Pancreas (tissue), 10 donors: ENCODE data around the gene PPFIBP2. TPM values are rescaled to one million over a fixed set of nuclear protein-coding genes. Genes with fewer than 3 reads are reported as not detected.

Experiments used
- ATAC-seq, 4 donors: fragments of 200-7000 bp; cut with Tn5 transposase; one replicate each; pipeline versions ENCODE4 v1.8.0 to v1.9.1; 2020; ENCODE audit warnings: mild to moderate bottlenecking in 4 of 4, moderate library complexity in 4 of 4
- DNase-seq, 6 donors: peaks; one replicate each; pipeline ENCODE4 v3.0.0-alpha.2; 2020
- FAIRE-seq: peaks from 2 replicates; lab custom pipeline; 2012; peaks lifted over from hg19 to GRCh38; lab: Jason Lieb, UNC
- H3K27ac ChIP-seq, 4 donors: fragments of 200-600 bp; sonication (generic); 1 replicate in 3 of 4; 2 replicates in 1 of 4; pipeline versions ENCODE4 v1.5.0 to v1.8.0; 2020
- H3K27me3 ChIP-seq, 4 donors: fragments of 200-600 bp; one replicate each; pipeline ENCODE4 v1.8.0; 2021
- H3K36me3 ChIP-seq, 3 donors: fragments of 200-600 bp; sonication (generic) in 1 of 3; one replicate each; pipeline versions ENCODE4 v1.5.0 to v1.8.0; 2020 to 2021
- H3K4me1 ChIP-seq, 3 donors: fragments of 200-600 bp; one replicate each; pipeline ENCODE4 v1.8.0; 2021
- H3K4me3 ChIP-seq, 4 donors: fragments of 200-600 bp; sonication (generic) in 2 of 4; one replicate each; pipeline versions ENCODE4 v1.5.0 to v1.8.0; 2020 to 2021
- H3K9me3 ChIP-seq, 4 donors: fragments of 200-600 bp; one replicate each; pipeline ENCODE4 v1.8.0; 2021
- WGBS, 2 donors: extraction: QIAGEN DNeasy Blood & Tissue Kit; methylation state at CpG; one replicate each; pipeline ENCODE4 v1.1.7; 2013; 5-methylcytosine and 5-hydroxymethylcytosine counted together
- intact Hi-C, 3 donors: fragments of 100-400 bp; cut with DNase I; formaldehyde crosslinking; loops; one replicate each; pipeline versions ENCODE4 v1.11.1 to v1.14.2; 2022
- polyA plus RNA-seq, 2 donors: library from polyadenylated mRNA; stranded (reverse); fragments of 200-250 nt; gene quantifications; one replicate each; pipeline ENCODE4 v1.2.3, GENCODE V29; 2013
- total RNA-seq, 6 donors: library from RNA; stranded (reverse); fragmentation: NEBNext Ultra II Directional in 4 of 6; extraction: Animal tissue kit (Norgen Biotek cat#: 25700) in 4 of 6; gene quantifications; one replicate each; pipeline versions ENCODE4 v1.2.1 to v1.2.4, GENCODE V29; 2021 to 2023
- TF ChIP-seq, protein P1 (sequence below), 4 donors: fragments of 200-600 bp; sonication (generic) in 3 of 4; IDR thresholded peaks; one replicate each; pipeline versions ENCODE4 v1.5.0 to v1.8.0; 2021; ENCODE audit warnings: antibody characterized with exemption in 4 of 4
- donor health status: healthy with polysubstance abuse.
- donor health status: DM: no; HTN: no; CAD: no; lungs with moderate emphysema.
- donor health status: DM: no; HTN: no; CAD: no.
- donor health status: control.
- donor health status: control.
- donor health status: Bipolar disorder and iron deficiency.
- donor health status: DM: yes; HTN: yes; CAD: no.
- donor health status: DM: no; HTN: no; CAD: no.
- donor health status: DM: no; HTN: no; CAD: no.
- donor health status: DM: yes; HTN: yes; CAD: no.

Gene PPFIBP2
- total and polyA plus RNA-seq, 8 donors, result 8.0 to 24.7 (median 11.4) TPM

DNA sequence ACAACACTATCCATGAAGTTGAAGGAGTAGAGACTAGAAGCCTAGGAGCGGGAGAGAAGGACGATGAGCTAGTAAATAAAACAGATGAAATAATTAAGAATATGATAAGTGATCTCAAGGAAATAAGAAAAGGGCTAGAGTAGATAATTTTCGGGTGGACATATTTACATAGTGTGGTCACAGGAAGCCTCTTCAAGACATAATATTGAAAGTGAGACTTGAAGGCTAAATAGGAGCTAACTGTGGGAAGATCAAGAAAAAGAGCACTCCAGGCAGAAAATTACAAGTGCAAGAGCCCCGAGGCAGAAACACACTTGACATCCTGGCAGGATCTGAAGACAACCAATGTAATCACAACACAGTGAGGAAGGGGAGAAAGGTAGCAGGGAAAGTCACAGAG lies 11.9 kb upstream of the PPFIBP2 start:
- no peaks in the 10 kb centered on the region for H3K36me3 ChIP-seq
- H3K9me3 ChIP-seq, result no peaks in the 10 kb centered on the region
- ATAC-seq (no peak), DNase-seq (no peak), FAIRE-seq (no peak)
- no peaks in the 10 kb centered on the region for H3K27me3 ChIP-seq
- intact Hi-C loops, result no loop called here
- no peak overlapping the region for H3K4me3 ChIP-seq
- TF ChIP-seq, protein P1, sequence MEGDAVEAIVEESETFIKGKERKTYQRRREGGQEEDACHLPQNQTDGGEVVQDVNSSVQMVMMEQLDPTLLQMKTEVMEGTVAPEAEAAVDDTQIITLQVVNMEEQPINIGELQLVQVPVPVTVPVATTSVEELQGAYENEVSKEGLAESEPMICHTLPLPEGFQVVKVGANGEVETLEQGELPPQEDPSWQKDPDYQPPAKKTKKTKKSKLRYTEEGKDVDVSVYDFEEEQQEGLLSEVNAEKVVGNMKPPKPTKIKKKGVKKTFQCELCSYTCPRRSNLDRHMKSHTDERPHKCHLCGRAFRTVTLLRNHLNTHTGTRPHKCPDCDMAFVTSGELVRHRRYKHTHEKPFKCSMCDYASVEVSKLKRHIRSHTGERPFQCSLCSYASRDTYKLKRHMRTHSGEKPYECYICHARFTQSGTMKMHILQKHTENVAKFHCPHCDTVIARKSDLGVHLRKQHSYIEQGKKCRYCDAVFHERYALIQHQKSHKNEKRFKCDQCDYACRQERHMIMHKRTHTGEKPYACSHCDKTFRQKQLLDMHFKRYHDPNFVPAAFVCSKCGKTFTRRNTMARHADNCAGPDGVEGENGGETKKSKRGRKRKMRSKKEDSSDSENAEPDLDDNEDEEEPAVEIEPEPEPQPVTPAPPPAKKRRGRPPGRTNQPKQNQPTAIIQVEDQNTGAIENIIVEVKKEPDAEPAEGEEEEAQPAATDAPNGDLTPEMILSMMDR (IDR thresholded peaks at IDR 0.05), result no peak
- H3K27ac ChIP-seq, result no peak overlapping the region
- 71 to 73% methylated on average over 4 of the region's 4 CpGs for WGBS, 2 donors
- no peaks in the 10 kb centered on the region for H3K4me1 ChIP-seq

DNA sequence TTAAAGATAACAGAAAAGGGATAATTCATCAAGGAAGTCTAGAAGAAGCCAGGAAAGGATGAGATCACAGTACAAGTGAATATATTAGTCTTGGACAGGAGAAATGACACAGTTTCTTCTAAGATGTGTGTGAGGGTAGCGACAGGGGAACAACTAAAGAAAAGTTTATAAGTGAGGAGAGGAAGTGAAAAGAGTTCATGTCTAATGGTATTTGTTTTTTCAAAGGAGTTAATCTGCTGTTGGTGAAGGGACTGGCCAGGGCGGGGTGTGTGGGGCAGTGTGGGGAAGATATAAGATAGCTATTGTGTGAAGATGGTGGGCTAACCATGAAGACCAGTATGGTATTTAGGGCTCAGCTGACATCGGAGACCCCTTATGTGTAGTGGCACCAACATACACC lies 7.6 kb upstream of the PPFIBP2 start:
- intact Hi-C loops, result no loop called here
- no peaks in the 10 kb centered on the region for H3K36me3 ChIP-seq
- DNase-seq, result no peak
- H3K27me3 ChIP-seq, result no peaks in the 10 kb centered on the region
- H3K9me3 ChIP-seq, result no peaks in the 10 kb centered on the region
- 95 to 96% methylated on average over 3 of the region's 3 CpGs for WGBS, 2 donors
- H3K4me1 ChIP-seq, result peaks cover 0 to 12% (median 4%) of the 10 kb centered on the region in 3 donors
- no peak for ATAC-seq
- H3K27ac ChIP-seq, result no peak overlapping the region
- TF ChIP-seq, protein P1 (IDR thresholded peaks at IDR 0.05), result no peak
- no peak for FAIRE-seq
- H3K4me3 ChIP-seq, result no peak overlapping the region

DNA sequence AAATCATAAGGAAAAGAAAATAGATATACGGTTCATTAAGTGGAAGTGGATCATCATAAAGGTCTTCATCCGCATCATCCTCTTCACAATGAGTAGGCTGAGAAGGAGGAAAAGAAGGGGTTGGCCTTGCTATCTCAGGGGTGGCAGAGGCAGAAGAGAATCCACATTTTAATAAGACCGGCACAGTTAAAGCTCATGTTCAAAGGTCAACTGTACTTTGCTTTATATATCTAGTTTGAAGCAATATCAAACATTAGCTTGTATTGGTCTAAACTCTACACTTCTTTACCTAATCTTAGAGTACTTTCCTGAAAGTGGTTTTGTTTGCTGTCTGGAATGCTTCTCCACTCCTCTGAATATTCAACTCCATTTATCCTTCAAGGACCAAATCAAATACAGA lies 5.7 kb upstream of the PPFIBP2 start:
- FAIRE-seq (no peak), ATAC-seq (no peak), DNase-seq (no peak)
- Histone ChIP-seq H3K27me3 (no peaks in the 10 kb centered on the region), H3K9me3 (no peaks in the 10 kb centered on the region), H3K27ac (no peak overlapping the region), H3K4me3 (no peak overlapping the region), H3K4me1 (peaks cover 13 to 28% (median 22%) of the 10 kb centered on the region in 3 donors), H3K36me3 (no peaks in the 10 kb centered on the region)
- WGBS, 2 donors, result 59 to 62% methylated on average over 3 of the region's 3 CpGs
- intact Hi-C loops, result no loop called here
- TF ChIP-seq, protein P1 (IDR thresholded peaks at IDR 0.05), result no peak

DNA sequence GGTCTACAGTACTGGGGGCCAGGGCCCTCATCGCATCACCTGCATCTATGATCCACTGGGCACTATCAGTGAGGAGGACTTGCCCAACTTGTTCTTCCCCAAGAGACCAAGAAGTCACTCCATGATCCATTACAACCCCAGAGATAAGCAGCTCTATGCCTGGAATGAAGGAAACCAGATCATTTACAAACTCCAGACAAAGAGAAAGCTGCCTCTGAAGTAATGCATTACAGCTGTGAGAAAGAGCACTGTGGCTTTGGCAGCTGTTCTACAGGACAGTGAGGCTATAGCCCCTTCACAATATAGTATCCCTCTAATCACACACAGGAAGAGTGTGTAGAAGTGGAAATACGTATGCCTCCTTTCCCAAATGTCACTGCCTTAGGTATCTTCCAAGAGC lies 3.8 kb upstream of the PPFIBP2 start:
- FAIRE-seq (no peak), ATAC-seq (no peak), DNase-seq (no peak)
- H3K36me3 ChIP-seq, result no peaks in the 10 kb centered on the region
- intact Hi-C loops, result no loop called here
- no peaks in the 10 kb centered on the region for H3K27me3 ChIP-seq
- TF ChIP-seq, protein P1 (IDR thresholded peaks at IDR 0.05), result no peak
- no peak overlapping the region for H3K27ac ChIP-seq
- H3K9me3 ChIP-seq, result no peaks in the 10 kb centered on the region
- WGBS, 2 donors, result 94 to 95% methylated on average over 2 of the region's 2 CpGs
- H3K4me1 ChIP-seq, result peaks cover 13 to 28% (median 27%) of the 10 kb centered on the region in 3 donors
- H3K4me3 ChIP-seq, result no peak overlapping the region

DNA sequence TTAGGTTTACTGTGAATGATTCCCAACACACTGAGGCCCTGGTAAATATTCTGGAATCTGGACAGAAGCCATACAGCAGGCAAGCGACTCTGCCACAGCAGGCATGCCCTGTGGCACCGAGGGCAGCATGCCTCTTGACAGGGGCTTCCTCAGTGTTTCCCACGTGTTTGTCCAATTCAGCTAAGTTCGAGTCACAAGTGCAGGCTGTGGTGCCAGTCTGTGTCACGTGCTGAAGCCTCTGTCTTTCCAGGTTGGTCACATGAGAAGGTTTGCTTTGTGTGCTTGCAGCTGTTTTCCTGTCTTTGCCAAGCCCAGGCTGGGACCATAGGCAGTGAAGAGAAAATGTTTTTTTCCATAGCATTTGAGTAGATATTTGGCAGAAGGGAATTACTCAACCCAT lies 2.4 kb upstream of the PPFIBP2 start:
- peaks cover 13 to 29% (median 28%) of the 10 kb centered on the region in 3 donors for H3K4me1 ChIP-seq
- no peaks in the 10 kb centered on the region for H3K36me3 ChIP-seq
- no peaks in the 10 kb centered on the region for H3K27me3 ChIP-seq
- intact Hi-C loops, result no loop called here
- peak; percentile 44 to 64 (median 52) for ATAC-seq
- peak overlapping the region; percentile 28 to 89 (median 60) for H3K27ac ChIP-seq
- TF ChIP-seq, protein P1 (IDR thresholded peaks at IDR 0.05), result no peak
- no peaks in the 10 kb centered on the region for H3K9me3 ChIP-seq
- peak in 5 of 6 donors; percentile 61 to 82 (median 75) for DNase-seq
- WGBS, 2 donors, result 10 to 11% methylated on average over 5 of the region's 5 CpGs
- FAIRE-seq, result no peak
- no peak overlapping the region for H3K4me3 ChIP-seq
